HG03175 (cell line): Measurements from ENCODE around the gene PHLDB2.
"Not testable (repeated sequence)": the region's sequence is repeated elsewhere in the genome, so short reads cannot be mapped to it uniquely, and the experiment has no call there.

Source experiments
- ATAC-seq: cut with Tn5 transposase; IDR thresholded peaks from one replicate; pipeline ENCODE4 v1.9.1; 2021; ENCODE audit warnings: mild to moderate bottlenecking, moderate library complexity; ENCODE audit not compliant: unreplicated experiment

The PHLDB2 gene

GRCh38 chr3:111859061-111859973, at the start of gene PHLDB2:
TSS of gene PHLDB2 (plus strand) at chr3:111859265. CDS start at chr3:111884078, 24,813 bp downstream.
- peak; percentile 32 for ATAC-seq

GRCh38 chr3:111810909-111811308, 48.2 kb upstream of the PHLDB2 start:
- no peak for ATAC-seq

GRCh38 chr3:111811811-111812210, 47.3 kb upstream of the PHLDB2 start:
- ATAC-seq, result no peak

GRCh38 chr3:111812701-111813100, 46.4 kb upstream of the PHLDB2 start:
- no peak for ATAC-seq

- no peak for ATAC-seq
Observed at GRCh38 chr3:111813441-111813840, 45.6 kb upstream of the PHLDB2 start.

- no peak for ATAC-seq
Observed at GRCh38 chr3:111813979-111814378, 45.1 kb upstream of the PHLDB2 start.

- not testable (repeated sequence) for ATAC-seq
Observed at GRCh38 chr3:111816771-111817170, 42.3 kb upstream of the PHLDB2 start.

GRCh38 chr3:111819927-111820326, 39.1 kb upstream of the PHLDB2 start:
- ATAC-seq, result no peak

GRCh38 chr3:111820651-111821050, 38.4 kb upstream of the PHLDB2 start:
- no peak for ATAC-seq

GRCh38 chr3:111821891-111822290, 37.2 kb upstream of the PHLDB2 start:
- ATAC-seq, result no peak

- ATAC-seq, result no peak
Observed at GRCh38 chr3:111822804-111823203, 36.3 kb upstream of the PHLDB2 start.

- ATAC-seq, result no peak
Observed at GRCh38 chr3:111823341-111823855, 35.7 kb upstream of the PHLDB2 start.

- ATAC-seq, result no peak
Observed at GRCh38 chr3:111824351-111824750, 34.7 kb upstream of the PHLDB2 start.

GRCh38 chr3:111827871-111828270, 31.2 kb upstream of the PHLDB2 start:
- ATAC-seq, result no peak

- ATAC-seq, result no peak
Observed at GRCh38 chr3:111828530-111828929, 30.5 kb upstream of the PHLDB2 start.

- ATAC-seq, result no peak
Observed at GRCh38 chr3:111829023-111829422, 30.0 kb upstream of the PHLDB2 start.

GRCh38 chr3:111831840-111832239, 27.2 kb upstream of the PHLDB2 start:
- no peak for ATAC-seq

GRCh38 chr3:111837112-111837511, 22.0 kb upstream of the PHLDB2 start:
- ATAC-seq, result no peak

- no peak for ATAC-seq
Observed at GRCh38 chr3:111838133-111838532, 20.9 kb upstream of the PHLDB2 start.

- no peak for ATAC-seq
Observed at GRCh38 chr3:111846039-111846438, 13.0 kb upstream of the PHLDB2 start.

- no peak for ATAC-seq
Observed at GRCh38 chr3:111846717-111847116, 12.3 kb upstream of the PHLDB2 start.

- no peak for ATAC-seq
Observed at GRCh38 chr3:111848283-111848682, 10.8 kb upstream of the PHLDB2 start.
